ENCODE measurements around the gene PLEKHA7.

DNA sequence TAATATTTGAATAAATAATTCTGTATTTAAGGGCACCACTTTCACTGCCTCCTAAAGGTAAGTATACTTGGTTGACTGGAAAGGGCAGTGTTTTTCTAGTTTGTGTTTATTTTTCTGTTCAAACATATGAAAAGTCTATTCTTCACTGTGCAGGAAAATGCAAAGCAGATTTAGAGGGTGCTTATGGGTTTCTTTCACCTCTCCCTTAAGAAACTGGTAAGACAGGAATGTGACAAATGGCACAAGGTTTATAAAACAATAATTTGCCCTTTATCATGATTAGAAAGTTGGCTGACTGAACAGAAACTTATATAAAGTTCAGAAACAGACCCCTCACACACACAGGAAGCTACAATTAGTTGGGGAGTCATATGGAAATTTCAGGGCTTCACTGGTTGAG is 60.6 kb downstream of the PLEKHA7 start:
- TF ChIP-seq TCF4 (CRISPR knock-in tag; IDR thresholded peaks at IDR 0.05; ENCODE audit: borderline replicate concordance) (no peak), RARB (CRISPR knock-in tag; IDR thresholded peaks at IDR 0.05) (no peak), ZNF70 (CRISPR knock-in tag; IDR thresholded peaks at IDR 0.05) (no peak), ZC3H10 (CRISPR knock-in tag; IDR thresholded peaks at IDR 0.05) (no peak), CSRNP3 (CRISPR knock-in tag; IDR thresholded peaks at IDR 0.05) (no peak), ZNF8 (CRISPR knock-in tag; IDR thresholded peaks at IDR 0.05) (no peak), PATZ1 (CRISPR knock-in tag; IDR thresholded peaks at IDR 0.05; ENCODE audit: borderline replicate concordance) (no peak), ZFP3 (CRISPR knock-in tag; IDR thresholded peaks at IDR 0.05) (no peak), TOX (CRISPR knock-in tag; IDR thresholded peaks at IDR 0.05; ENCODE audit: borderline replicate concordance) (no peak)
- TF ChIP-seq, protein P1, sequence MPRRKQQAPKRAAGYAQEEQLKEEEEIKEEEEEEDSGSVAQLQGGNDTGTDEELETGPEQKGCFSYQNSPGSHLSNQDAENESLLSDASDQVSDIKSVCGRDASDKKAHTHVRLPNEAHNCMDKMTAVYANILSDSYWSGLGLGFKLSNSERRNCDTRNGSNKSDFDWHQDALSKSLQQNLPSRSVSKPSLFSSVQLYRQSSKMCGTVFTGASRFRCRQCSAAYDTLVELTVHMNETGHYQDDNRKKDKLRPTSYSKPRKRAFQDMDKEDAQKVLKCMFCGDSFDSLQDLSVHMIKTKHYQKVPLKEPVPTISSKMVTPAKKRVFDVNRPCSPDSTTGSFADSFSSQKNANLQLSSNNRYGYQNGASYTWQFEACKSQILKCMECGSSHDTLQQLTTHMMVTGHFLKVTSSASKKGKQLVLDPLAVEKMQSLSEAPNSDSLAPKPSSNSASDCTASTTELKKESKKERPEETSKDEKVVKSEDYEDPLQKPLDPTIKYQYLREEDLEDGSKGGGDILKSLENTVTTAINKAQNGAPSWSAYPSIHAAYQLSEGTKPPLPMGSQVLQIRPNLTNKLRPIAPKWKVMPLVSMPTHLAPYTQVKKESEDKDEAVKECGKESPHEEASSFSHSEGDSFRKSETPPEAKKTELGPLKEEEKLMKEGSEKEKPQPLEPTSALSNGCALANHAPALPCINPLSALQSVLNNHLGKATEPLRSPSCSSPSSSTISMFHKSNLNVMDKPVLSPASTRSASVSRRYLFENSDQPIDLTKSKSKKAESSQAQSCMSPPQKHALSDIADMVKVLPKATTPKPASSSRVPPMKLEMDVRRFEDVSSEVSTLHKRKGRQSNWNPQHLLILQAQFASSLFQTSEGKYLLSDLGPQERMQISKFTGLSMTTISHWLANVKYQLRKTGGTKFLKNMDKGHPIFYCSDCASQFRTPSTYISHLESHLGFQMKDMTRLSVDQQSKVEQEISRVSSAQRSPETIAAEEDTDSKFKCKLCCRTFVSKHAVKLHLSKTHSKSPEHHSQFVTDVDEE (CRISPR knock-in tag; IDR thresholded peaks at IDR 0.05): no peak
- TF ChIP-seq, protein P2, sequence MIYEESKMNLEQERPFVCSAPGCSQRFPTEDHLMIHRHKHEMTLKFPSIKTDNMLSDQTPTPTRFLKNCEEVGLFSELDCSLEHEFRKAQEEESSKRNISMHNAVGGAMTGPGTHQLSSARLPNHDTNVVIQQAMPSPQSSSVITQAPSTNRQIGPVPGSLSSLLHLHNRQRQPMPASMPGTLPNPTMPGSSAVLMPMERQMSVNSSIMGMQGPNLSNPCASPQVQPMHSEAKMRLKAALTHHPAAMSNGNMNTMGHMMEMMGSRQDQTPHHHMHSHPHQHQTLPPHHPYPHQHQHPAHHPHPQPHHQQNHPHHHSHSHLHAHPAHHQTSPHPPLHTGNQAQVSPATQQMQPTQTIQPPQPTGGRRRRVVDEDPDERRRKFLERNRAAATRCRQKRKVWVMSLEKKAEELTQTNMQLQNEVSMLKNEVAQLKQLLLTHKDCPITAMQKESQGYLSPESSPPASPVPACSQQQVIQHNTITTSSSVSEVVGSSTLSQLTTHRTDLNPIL (CRISPR knock-in tag; IDR thresholded peaks at IDR 0.05; ENCODE audit: low read depth): no peak

All from SK-N-SH treated with all-trans-retinoic acid at 6 μM for 48 hours (cell line).